PC-9 (cell line): ENCODE measurements around the gene ARHGDIB.

Source experiments
- CTCF ChIP-seq: fragments of 200-600 bp; sonication (generic); conservative IDR thresholded peaks from 2 replicates; pipeline ENCODE4 v1.6.1; 2017; ENCODE audit warnings: mixed run types, antibody characterized with exemption, mild to moderate bottlenecking, moderate library complexity
- EZH2 ChIP-seq: fragments of 200-600 bp; sonication (generic); IDR thresholded peaks from 2 replicates; pipeline ENCODE4 v1.8.0; 2017; ENCODE audit warnings: antibody characterized with exemption, low read depth

GRCh38 chr12:14965221-14965620, 3.8 kb upstream of the ARHGDIB start:
- TF ChIP-seq CTCF (no peak), EZH2 (no peak)
